ENCODE data around the gene TNFRSF9. TPM values are rescaled to one million over a fixed set of nuclear protein-coding genes. Genes with fewer than 3 reads are reported as not detected.

Gene TNFRSF9
- total and polyA plus RNA-seq, 2 of the 8 experiments (the other 6 are each of a cell fraction or from before 2014, with no cell fraction given) = not detected

DNA sequence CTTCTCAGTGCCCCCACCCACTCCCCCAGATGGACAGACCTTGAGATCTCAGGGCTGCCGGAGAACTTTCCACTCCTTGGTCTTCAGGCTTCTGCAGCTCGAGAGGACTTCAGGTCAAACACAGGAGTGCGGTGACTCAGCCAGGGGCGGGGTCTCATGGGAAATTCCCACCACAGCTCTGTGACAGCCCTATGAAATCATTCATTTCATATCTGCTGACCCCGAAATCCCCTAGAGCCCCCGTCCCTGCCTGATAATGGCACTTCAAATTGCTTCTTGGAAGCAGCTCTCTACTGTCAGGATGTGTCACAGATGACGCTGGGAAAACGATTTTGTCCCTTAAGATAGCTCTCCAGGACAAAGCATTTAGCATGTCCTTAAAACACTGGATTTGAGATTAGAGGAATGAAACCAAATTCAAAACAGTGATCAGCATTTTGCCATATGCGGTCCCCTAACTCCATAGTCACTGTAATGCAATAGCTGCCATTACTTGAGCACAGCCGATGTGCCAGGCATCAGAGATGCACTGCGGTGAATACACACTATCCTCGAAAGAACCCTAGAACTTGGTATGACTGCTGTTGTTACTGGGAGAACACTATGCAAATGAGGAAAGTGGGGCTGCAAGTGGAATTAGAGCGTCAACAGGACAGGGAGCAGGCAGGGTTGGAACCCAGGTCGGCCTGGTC is at the start of gene TNFRSF9 (continued):
- no peak for TF ChIP-seq KDM1A (IDR thresholded peaks at IDR 0.05; ENCODE audit: borderline replicate concordance, low read length)
- no peak for TF ChIP-seq TAF7 (optimal IDR thresholded peaks at IDR 0.05; ENCODE audit: borderline replicate concordance, low read depth, low read length)
- no peak for TF ChIP-seq YY1 (IDR thresholded peaks at IDR 0.05; ENCODE audit: low read depth, low read length)
- TF ChIP-seq GTF2F1 (IDR thresholded peaks at IDR 0.05; ENCODE audit: borderline replicate concordance, low read depth, low read length) = no peak
- no peak for TF ChIP-seq SP4 (IDR thresholded peaks at IDR 0.05; ENCODE audit: low read length)
- TF ChIP-seq KDM4A (IDR thresholded peaks at IDR 0.05; ENCODE audit: low read depth, low read length, severe bottlenecking) = no peak

Measured in H1 (cell line).